ENCODE measurements around the gene ABL1. TPM values are rescaled to one million over a fixed set of nuclear protein-coding genes. Genes with fewer than 3 reads are reported as not detected.
"Not testable (repeated sequence)": the region's sequence is repeated elsewhere in the genome, so short reads cannot be mapped to it uniquely, and the experiment has no call there.

Gene ABL1
- total RNA-seq (2014; rRNA removed; shearing (Covaris generic)) = 35.7 and 41.5 TPM in 2 replicates
- polyA plus RNA-seq (2015; cell fraction: cytosol; rRNA removed) = 59.4 and 67.7 TPM in 2 replicates
- 109 and 120 TPM in 2 replicates for polyA plus RNA-seq (2015; cell fraction: nucleus; rRNA removed)

GRCh38 chr9:130834371-130835336 lies at the start of gene ABL1:
TSS of gene ABL1 (plus strand) at chr9:130835254. CDS start at chr9:130835447, 193 bp downstream.
- DNase-seq (ENCODE audit: low read depth) = peak; percentile 97

GRCh38 chr9:130785940-130786508 lies 49.0 kb upstream of the ABL1 start:
- no peak for DNase-seq (ENCODE audit: low read depth)

- DNase-seq (ENCODE audit: low read depth) = no peak
Measured at GRCh38 chr9:130786526-130786925, 48.5 kb upstream of the ABL1 start.

- no peak for DNase-seq (ENCODE audit: low read depth)
Measured at GRCh38 chr9:130789747-130790672, 45.0 kb upstream of the ABL1 start.

- DNase-seq (ENCODE audit: low read depth) = no peak
Measured at GRCh38 chr9:130791303-130791894, 43.7 kb upstream of the ABL1 start.

- no peak for DNase-seq (ENCODE audit: low read depth)
Measured at GRCh38 chr9:130793589-130793988, 41.5 kb upstream of the ABL1 start.

GRCh38 chr9:130794021-130794420 lies 41.0 kb upstream of the ABL1 start:
- DNase-seq (ENCODE audit: low read depth) = not testable (repeated sequence)

- DNase-seq (ENCODE audit: low read depth) = not testable (repeated sequence)
Measured at GRCh38 chr9:130794423-130794822, 40.6 kb upstream of the ABL1 start.

- DNase-seq (ENCODE audit: low read depth) = no peak
Measured at GRCh38 chr9:130794923-130795495, 40.0 kb upstream of the ABL1 start.

GRCh38 chr9:130803116-130803515 lies 31.9 kb upstream of the ABL1 start:
- not testable (repeated sequence) for DNase-seq (ENCODE audit: low read depth)

- no peak for DNase-seq (ENCODE audit: low read depth)
Measured at GRCh38 chr9:130805510-130806326, 29.3 kb upstream of the ABL1 start.

- no peak for DNase-seq (ENCODE audit: low read depth)
Measured at GRCh38 chr9:130806327-130806716, 28.7 kb upstream of the ABL1 start.

- no peak for DNase-seq (ENCODE audit: low read depth)
Measured at GRCh38 chr9:130810609-130811136, 24.4 kb upstream of the ABL1 start.

- DNase-seq (ENCODE audit: low read depth) = no peak
Measured at GRCh38 chr9:130815242-130815808, 19.7 kb upstream of the ABL1 start.

- DNase-seq (ENCODE audit: low read depth) = no peak
Measured at GRCh38 chr9:130817914-130818313, 17.1 kb upstream of the ABL1 start.

GRCh38 chr9:130820135-130820738 lies 14.8 kb upstream of the ABL1 start:
- no peak for DNase-seq (ENCODE audit: low read depth)

GRCh38 chr9:130823435-130823834 lies 11.6 kb upstream of the ABL1 start:
- no peak for DNase-seq (ENCODE audit: low read depth)

- DNase-seq (ENCODE audit: low read depth) = no peak
Measured at GRCh38 chr9:130824079-130824478, 11.0 kb upstream of the ABL1 start.

Measured in HT1080 (cell line).